CD4-positive, alpha-beta T cell treated with Interleukin-15 for 1 hour (primary cell): ENCODE data around the gene DMTF1.
"Not testable (repeated sequence)": the region's sequence is repeated elsewhere in the genome, so short reads cannot be mapped to it uniquely, and the experiment has no call there.

Experiments
- DNase-seq: peaks from one replicate; pipeline ENCODE4 v3.0.0-alpha.2; 2020

Gene DMTF1, protein sequence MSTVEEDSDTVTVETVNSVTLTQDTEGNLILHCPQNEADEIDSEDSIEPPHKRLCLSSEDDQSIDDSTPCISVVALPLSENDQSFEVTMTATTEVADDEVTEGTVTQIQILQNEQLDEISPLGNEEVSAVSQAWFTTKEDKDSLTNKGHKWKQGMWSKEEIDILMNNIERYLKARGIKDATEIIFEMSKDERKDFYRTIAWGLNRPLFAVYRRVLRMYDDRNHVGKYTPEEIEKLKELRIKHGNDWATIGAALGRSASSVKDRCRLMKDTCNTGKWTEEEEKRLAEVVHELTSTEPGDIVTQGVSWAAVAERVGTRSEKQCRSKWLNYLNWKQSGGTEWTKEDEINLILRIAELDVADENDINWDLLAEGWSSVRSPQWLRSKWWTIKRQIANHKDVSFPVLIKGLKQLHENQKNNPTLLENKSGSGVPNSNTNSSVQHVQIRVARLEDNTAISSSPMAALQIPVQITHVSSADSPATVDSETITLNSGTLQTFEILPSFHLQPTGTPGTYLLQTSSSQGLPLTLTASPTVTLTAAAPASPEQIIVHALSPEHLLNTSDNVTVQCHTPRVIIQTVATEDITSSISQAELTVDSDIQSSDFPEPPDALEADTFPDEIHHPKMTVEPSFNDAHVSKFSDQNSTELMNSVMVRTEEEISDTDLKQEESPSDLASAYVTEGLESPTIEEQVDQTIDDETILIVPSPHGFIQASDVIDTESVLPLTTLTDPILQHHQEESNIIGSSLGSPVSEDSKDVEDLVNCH

DNA sequence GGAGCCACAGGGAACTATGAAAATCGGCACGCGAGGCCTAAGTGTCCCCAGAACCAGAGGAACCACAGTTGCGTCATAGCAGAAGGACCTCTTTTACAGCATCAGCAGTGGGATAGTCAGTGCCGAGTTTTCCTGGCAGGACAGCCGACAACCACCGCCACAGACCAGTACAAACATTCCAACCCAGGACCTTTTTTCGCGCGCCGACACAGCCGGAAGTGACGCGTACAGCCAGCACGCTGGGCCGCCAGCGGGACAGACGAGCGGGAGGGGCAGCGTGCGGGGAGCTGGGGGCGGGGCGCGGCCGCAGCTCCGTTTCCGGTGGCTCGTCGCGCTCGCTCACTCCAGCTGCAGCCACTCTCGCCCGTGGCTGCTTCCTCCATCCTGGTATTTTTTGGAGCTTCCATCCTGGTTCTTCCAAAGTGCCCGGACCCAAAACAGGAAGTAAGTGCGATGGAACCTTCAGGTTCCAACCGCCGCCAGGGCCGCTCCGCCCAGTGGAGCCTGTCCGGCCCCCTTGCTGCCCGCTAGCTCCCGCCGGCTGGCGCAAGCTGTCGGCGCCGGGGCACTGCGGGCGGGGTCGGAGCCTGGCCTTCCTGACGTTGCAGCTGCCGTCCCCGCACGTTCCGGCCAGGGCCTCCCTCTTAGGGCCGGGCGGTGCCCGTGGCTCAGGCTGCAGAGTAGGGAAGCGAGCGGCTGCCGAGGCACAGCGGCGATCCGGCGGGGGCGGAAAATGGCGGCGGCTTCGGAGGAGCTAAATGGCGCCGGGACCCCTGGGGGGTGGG is at the start of gene DMTF1:
TSS of gene DMTF1 (plus strand) at position 342 of the 785 bp plus-strand sequence. CDS start 12,489 bp downstream, outside the sequence.
- peak; percentile 88 for DNase-seq

DNA sequence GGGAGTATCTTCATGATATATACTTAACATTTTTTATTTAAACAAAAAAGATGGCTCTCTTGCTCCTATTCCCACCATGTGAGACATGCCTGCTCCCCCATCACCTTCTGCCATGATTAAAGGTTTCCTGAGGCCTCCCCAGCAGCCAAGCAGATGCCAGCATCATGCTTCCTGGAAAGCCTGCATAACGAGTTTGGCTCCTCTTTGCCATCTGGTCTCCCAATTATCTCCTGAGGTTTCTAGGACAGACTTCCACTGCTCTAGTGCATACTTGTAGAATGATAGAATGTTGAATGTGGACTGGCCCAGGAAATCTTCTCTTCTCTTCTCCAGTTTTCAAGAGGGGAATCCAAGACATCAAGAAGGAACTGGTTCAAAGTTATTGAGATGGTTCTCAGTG is 46.9 kb upstream of the DMTF1 start:
- no peak for DNase-seq

DNA sequence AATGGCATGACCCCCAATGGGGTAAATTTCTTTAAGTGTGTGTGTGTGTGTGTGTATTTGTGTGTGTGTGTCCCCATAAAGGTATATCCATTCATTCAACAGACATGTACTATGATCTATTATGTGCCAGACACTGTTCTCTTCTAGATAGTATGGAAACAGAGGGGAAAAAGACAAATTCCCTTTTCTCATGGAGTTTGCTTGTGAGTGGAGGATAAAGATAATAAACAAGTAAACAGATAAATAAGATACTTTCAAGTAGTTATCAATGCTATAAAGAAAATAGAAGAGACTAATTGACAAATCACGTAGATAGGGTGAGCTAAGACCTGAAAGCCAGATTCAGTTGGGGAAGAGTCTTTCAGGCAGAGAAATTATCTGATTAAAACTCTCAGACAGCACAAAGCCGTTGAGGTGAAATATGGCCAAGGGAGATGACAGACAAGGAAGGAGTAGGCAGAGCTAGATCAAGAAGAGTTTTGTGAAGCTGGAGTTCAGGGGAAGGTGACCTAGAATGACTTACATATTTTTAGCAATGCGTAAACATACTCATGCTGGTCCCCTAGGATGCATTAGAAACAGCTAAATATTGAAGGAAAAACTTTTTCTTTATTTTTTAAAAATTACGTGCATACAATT is 45.2 kb upstream of the DMTF1 start:
- no peak for DNase-seq

DNA sequence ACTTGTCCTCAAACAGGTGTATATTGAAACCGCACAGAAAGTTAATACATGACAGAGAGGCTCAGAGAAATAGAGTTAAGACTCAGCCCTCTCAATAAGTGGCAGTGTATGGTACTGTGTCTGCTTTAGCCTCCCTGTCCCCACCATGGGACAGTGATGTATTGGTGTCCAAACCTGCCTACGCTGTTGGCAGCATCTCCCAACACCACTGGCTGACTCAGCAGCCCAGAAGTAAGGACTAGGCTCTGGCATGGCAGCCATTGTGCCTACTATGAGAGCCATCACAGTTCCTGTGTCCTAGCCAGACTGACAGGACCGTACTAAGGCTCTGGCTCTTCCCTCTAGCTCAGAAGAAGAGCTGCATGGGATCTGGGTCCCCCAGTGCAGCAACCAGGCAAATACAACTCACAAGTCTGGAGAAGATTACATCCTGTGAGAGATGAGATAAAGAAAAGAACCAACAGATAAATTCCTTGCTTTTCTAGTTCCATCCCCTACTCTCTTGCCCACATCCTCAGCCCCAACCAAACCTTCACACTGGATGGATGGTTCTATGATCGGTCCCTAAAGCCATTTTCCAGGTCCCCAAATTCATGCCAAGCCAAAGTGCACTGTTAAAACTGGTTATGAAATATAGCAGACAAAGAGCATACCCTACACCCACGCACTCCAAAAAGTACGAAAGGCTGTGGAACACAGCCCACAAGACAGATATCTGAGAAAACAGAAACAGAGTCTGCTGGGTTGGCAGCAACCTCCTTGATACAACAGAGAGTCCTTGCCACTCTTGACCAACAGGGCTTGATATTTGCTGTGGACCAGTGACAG is 44.1 kb upstream of the DMTF1 start:
- DNase-seq = no peak

DNA sequence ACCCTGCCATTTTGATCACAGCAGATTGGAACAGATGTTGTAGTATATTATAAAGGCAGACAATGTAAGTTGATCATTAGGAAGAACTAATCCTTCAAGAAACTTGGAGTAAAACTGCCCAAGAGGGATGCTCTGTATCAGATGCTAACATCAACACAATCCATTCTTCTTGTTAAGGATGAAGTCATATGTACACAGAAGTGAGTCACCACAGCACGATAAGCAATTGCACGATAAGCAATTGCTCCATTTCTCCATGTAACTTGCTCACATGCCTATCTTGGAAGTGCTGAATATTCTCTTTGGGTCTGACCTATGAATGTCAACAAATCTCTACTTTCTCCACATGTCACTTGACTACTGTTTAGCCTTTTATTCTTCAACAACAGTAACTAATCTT is 41.5 kb upstream of the DMTF1 start:
- no peak for DNase-seq

DNA sequence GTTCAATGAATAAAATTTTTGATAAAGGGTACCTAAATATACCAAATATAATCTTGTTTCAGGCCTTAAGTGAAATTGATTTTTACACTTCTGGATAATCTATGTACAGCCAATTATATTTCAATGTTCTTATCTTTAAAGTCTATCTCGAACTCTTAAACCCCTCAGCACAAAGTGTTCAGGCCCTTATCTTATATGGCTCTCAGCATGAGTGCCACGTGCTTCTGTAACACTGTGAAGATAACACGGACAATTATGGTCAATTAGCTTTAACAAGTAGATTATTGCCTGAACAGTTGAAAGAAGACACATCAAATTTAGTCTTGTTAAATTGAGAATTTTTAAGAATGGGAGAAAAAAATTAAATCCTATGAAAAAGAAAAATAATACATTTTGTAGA is 40.4 kb upstream of the DMTF1 start:
- DNase-seq = no peak

DNA sequence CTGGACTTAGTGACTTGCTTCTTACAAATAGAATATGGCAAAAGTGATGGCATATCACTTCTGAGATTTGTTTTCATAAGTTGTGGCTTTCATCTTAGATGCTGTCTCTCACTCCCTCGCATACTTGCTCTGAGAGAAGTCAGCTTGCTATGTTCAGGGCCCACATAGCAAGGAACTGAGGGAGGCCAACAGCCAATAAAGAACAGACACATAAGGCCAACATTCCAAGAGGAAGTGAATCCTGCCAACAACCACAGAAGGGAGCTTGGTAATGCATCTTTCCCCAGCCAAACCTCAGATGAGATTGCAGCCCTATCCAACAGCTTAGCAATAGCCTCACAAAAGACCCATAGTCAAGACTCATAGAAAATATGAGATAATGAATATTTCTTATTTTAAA is 39.2 kb upstream of the DMTF1 start:
- no peak for DNase-seq

DNA sequence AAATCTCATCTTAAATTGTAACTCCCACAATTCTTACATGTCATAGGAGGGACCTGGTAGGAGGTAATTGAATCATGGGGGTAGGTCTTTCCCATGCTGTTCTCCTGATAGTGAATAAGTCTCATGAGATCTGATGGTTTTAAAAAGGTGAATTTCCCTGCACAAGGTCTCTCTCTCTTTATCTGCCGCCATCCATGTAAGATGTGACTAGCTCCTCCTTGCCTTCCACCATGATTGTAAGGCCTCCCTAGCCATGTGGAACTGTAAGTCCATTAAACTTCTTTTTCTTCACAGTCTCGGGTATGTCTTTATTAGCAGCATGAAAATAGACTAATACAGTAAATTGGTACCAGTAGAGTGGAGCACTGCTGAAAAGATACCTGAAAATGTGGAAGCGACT is 38.3 kb upstream of the DMTF1 start:
- DNase-seq = not testable (repeated sequence)

DNA sequence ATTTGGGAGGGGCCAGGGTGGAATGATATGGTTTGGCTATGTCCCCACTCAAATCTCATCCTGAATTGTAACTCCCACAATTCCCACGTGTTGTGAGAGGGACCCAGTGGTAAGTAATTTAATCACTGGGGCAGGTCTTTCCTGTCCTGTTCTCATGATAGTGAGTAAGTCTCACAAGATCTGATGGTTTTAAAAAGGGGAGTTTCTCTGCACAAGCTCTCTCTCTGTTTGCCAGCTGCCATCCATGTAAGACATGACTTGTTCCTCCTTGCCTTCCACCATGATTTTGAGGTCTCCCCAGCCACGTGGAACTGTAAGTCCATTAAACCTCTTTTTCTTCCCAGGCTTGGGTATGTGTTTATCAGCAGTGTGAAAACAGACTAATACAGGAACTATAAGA is 36.5 kb upstream of the DMTF1 start:
- not testable (repeated sequence) for DNase-seq

DNA sequence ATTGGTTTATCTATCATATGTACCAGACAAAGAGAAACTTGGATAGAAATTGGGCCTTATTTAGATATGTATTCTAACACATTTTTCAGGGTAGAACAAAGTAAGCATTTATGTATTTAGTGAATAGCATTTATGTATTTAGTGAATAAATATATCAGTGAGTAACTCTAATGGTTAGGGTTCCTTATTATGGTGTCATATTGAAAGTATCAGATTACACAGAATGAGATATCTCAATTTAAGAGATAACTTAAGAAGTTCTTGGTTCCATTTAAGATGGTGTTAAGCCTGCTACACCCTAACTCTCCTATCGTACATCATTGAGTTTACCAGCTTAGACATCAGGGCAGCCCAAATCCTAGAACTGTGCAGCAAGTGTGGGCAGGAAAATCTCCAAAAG is 35.9 kb upstream of the DMTF1 start:
- no peak for DNase-seq

DNA sequence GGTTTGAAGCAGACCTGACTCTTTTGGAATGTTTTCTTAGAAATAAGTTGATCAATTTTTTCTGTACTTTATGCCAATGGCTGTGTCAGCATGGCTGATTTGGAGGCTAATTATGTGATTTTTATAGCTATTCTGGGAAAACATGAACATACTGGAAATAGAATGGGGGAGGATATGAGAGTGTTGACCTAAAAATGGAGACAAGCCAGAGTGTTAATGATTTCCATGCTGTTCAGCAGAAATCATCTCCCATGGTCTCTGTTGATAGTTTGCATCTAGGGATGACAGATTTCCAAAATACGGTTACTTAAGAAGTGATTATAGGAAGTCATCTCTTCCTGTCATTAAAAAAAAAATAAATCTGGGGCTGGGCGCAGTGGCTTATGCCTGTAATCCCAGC is 32.7 kb upstream of the DMTF1 start:
- no peak for DNase-seq

DNA sequence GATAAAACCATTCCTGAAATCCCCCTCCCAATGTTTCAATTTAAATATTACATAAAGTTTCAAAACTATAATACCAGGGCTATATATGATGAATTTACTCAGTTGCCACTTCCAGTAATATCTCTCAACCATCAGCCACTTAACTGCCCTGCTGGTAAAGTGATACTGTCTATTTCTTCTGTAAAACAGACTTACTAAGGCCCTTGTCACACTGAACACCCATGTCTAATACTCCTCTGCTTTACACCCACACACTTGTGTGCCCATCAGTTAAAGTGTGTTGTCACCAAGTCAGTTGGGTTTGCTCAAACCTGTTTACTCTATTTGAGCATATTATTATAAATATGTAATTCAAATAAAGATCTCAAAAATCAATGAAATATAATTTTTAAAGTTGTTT is 29.1 kb upstream of the DMTF1 start:
- DNase-seq = no peak

DNA sequence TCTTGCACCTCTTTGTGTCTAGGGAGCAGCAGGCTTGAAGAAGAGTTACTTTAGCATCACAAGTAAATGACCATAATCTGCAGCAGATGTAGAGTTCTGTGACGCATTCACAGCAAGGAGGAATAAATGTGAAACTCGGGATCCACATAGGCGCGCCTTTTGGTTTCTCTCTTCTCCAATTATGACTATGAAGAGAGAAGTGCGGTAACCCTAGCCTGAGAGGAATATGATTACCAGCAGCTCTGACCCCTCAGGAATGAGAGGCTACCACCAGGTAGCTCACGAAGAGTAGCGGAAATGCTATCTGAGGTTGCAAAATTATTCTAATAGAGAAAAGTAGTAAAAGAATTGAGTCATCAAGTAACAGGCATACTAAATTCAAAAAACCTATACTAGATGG is 25.2 kb upstream of the DMTF1 start:
- DNase-seq = no peak

DNA sequence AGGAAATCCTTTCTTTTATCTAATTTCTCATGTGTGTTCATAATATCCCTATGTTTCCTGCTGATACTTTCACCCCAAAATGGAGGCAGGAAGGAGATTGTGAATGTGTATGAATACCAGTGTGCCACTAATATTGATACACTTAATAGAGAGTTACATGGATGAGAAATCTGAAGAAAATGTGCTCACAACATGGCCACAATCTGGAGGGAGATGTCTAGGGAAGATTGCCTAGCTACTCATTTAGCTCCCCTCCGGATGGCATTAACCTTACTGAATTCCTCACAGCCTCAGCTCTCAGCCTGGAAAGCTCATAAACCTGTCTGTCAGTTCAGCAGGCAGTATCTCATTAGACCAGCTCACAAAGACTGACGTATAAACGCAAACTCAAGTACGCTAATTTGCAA is 23.4 kb upstream of the DMTF1 start:
- no peak for DNase-seq

DNA sequence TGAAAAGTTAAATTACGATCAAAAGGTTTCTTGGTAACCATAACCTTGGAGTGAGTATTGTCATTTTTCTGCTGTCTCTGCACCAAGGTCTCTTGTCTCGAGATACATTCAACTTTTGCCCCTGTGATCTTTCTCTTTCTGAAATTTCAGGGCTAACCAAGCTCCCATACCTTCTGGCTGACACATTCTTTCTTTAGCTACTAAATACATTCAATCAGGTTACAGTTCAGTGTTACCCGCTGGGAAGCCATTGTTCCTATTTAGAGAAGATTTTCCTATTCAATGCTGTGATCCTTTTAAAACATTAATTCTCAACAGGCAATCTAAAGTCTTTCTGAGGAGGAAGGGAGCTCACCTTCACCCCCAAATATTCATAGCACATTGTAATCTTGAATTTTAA is 22.9 kb upstream of the DMTF1 start:
- DNase-seq = no peak

DNA sequence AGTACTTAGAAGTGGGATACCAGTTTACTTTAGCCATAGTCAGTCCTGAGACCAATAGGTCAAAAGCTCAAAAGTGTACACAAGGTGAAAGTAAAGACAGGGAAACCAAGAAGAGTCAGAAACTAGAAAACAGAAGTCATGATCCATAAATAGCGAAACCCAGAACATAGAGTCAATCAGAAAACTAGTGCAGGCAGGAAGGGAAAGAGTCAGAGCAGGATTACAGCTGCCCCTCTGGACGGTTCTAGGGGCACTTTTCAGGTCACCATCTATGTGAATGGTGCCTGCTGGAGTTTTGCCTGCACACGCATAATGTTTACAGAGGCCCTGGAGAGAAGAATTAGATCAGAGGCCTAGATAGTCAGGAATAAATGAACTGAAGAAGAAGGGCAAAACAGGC is 22.4 kb upstream of the DMTF1 start:
- DNase-seq = no peak

DNA sequence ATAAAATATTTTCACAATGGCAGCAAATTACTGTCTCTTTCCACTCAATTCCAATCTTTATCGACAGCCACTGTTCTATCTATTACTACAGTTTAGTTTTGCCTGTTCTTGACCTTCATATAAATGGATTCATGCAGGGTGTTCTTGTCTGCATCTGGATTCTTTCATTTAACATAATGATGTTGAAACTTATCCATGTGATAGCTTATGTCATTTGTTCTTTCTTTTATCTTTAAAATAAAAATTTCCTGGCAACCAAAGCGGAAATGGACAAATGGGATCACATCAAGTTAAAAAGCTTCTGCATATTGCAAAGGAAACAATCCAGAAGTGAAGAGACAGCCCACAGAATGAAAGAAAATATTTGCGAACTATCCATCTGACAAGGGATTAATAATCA is 20.5 kb upstream of the DMTF1 start:
- DNase-seq = no peak

DNA sequence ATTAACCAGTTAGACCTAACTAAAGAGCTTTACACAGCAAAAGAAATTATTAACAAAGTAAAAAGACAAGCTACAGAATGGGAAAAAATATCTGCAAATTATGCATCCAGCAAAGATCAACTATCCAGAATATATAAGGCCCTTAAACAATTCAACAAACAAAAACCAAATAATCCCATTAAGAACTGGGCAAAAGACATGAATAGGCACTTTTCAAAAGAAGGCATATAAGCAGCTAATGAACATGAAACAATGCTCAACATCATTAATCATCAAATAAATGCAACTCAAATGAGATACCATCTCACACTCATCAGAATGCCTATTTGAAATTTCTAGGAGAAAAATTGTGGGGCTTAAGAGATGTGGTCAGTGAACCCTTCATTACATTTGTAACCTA is 15.0 kb upstream of the DMTF1 start:
- no peak for DNase-seq

DNA sequence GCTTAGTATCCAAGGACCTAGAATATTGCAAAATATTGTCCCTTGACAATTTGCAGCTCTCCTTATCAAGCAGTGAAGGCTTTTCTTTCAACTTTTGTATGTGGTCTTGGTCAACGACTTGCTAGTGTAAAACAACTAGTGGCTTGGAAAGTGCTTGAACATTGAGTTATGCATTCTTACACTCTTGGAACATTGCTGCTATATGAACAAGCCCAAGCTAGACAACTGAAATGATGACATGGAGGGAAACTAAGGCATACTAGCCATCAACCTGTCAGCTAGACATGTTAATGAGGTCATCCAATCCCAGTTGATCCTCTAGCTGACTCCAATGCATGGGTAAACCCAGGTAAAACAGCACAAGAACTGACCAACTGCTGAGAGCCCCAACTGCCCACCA is 12.7 kb upstream of the DMTF1 start:
- DNase-seq = no peak

DNA sequence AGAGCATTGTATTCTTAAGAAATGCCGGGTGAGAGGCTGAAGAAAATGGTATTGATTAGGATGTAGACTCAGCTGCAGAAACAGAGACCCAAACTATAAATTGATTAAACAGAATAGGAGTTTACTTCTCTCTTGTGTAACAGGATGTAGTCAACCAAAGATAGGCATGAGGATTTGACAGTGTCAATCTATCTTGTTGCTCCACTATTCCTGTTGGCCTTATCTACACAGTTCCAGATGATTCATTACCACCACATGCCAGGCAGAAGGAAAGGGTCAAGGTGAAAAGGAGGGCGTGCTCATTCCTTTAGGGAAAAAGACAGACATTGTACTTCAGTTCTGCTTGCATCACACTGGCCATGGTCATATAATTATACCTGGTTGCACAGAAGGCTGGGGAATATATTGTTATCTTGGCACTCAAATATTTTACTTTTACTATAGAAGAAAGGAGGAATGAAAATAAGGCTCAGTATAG is 11.9 kb upstream of the DMTF1 start:
- no peak for DNase-seq

DNA sequence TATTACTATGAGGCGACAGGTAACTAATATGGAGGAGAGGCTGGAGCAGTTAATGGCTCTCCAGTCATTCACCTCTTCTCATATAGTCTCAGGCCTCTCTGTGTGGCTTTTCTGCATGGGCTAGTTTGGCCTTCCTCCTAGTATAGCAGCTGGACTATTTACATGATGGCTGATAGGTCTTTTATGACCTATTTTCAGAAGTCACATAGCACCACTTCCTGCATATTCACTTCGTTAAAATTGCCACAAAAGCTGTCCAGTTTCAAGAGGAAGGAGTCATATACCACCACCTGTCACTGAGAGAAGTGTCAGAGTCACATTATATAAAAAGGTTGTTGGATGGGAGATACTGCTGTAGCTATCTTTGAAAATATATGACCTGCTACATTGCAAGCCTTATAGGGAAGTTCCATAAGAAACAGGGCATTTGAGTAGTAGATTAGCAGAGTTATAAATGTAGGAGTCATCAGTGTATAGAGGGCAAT is 8.0 kb upstream of the DMTF1 start:
- no peak for DNase-seq
